HepG2 (cell line): ENCODE results near the gene PTPRCAP. TPM values are rescaled to one million over a fixed set of nuclear protein-coding genes. Genes with fewer than 3 reads are reported as not detected.

Experiments
- ATAD3A ChIP-seq: sonication (generic); formaldehyde crosslinking; IDR thresholded peaks from 2 replicates; pipeline ENCODE4 v1.4.0; 2020; ENCODE audit warnings: missing genetic modification reagents
- ATF1 ChIP-seq: IDR thresholded peaks from 2 replicates; pipeline ENCODE4 v1.6.1; 2016; ENCODE audit warnings: mild to moderate bottlenecking, control low read depth
- HDAC1 ChIP-seq: sonication (generic); formaldehyde crosslinking; IDR thresholded peaks from 2 replicates; pipeline ENCODE4 v1.5.1; 2020; ENCODE audit warnings: mild to moderate bottlenecking, missing genetic modification reagents
- HNF4G ChIP-seq, 2 experiments: sonication (generic) in 1 of 2; formaldehyde crosslinking in 1 of 2; IDR thresholded peaks; 2 replicates each; pipeline versions ENCODE4 v1.4.0 to v1.6.1; 2011 to 2020; ENCODE audit warnings: borderline replicate concordance in 2 of 2, low read depth in 2 of 2, mild to moderate bottlenecking in 2 of 2, low read length in 1 of 2, missing genetic modification reagents in 1 of 2, moderate library complexity in 1 of 2
- MAF1 ChIP-seq: sonication (generic); formaldehyde crosslinking; IDR thresholded peaks from 2 replicates; pipeline ENCODE4 v1.5.0; 2020; ENCODE audit warnings: missing genetic modification reagents, borderline replicate concordance
- MIER2 ChIP-seq: IDR thresholded peaks from 2 replicates; pipeline ENCODE4 v1.6.1; 2016; ENCODE audit warnings: missing biosample characterization, missing genetic modification reagents
- POLR2AphosphoS2 ChIP-seq: IDR thresholded peaks from 2 replicates; pipeline ENCODE4 v1.6.1; 2011; ENCODE audit warnings: low read depth, low read length, improper control_type of control experiment
- RBFOX2 ChIP-seq: fragments of 200-400 bp; formaldehyde crosslinking; IDR thresholded peaks from 2 replicates; pipeline ENCODE4 v1.6.1; 2017; ENCODE audit warnings: low read depth, mild to moderate bottlenecking, low read length
- SMYD3 ChIP-seq: sonication (generic); formaldehyde crosslinking; IDR thresholded peaks from 2 replicates; pipeline ENCODE4 v1.8.1; 2023; ENCODE audit warnings: mild to moderate bottlenecking, missing genetic modification reagents
- SP1 ChIP-seq, 2 experiments: fragments of 450-650 bp in 1 of 2; sonication (generic) in 1 of 2; formaldehyde crosslinking in 1 of 2; IDR thresholded peaks; 2 replicates each; pipeline versions ENCODE4 v1.4.0 to v1.6.1; 2016 to 2020; ENCODE audit warnings: missing genetic modification reagents in 1 of 2
- TRIM22 ChIP-seq: fragments of 450-650 bp; IDR thresholded peaks from 2 replicates; pipeline ENCODE4 v1.6.1; 2017
- ZBTB1 ChIP-seq: sonication (generic); formaldehyde crosslinking; IDR thresholded peaks from 2 replicates; pipeline ENCODE4 v1.4.0; 2020; ENCODE audit warnings: missing genetic modification reagents, borderline replicate concordance
- ZBTB21 ChIP-seq: sonication (generic); formaldehyde crosslinking; IDR thresholded peaks from 2 replicates; pipeline ENCODE4 v1.4.0; 2020; ENCODE audit warnings: missing genetic modification reagents
- ZFP36L1 ChIP-seq: sonication (generic); formaldehyde crosslinking; IDR thresholded peaks from 2 replicates; pipeline ENCODE4 v1.8.0; 2022; ENCODE audit warnings: mild to moderate bottlenecking, missing genetic modification reagents, moderate library complexity
- ZNF138 ChIP-seq: sonication (generic); formaldehyde crosslinking; IDR thresholded peaks from 2 replicates; pipeline ENCODE4 v1.5.0; 2020; ENCODE audit warnings: mild to moderate bottlenecking, low read depth, missing genetic modification reagents
- ZNF33B ChIP-seq: sonication (generic); formaldehyde crosslinking; IDR thresholded peaks from 2 replicates; pipeline ENCODE4 v1.5.1; 2020; ENCODE audit warnings: mild to moderate bottlenecking, missing genetic modification reagents
- ZNF543 ChIP-seq: sonication (generic); formaldehyde crosslinking; IDR thresholded peaks from 2 replicates; pipeline ENCODE4 v1.4.0; 2020; ENCODE audit warnings: mild to moderate bottlenecking, missing genetic modification reagents
- ZNF746 ChIP-seq: sonication (generic); formaldehyde crosslinking; IDR thresholded peaks from 2 replicates; pipeline ENCODE4 v1.8.0; 2022; ENCODE audit warnings: mild to moderate bottlenecking, missing genetic modification reagents
- ZNF816 ChIP-seq: sonication (generic); formaldehyde crosslinking; IDR thresholded peaks from 2 replicates; pipeline ENCODE4 v1.8.0; 2022; ENCODE audit warnings: missing genetic modification reagents, mild to moderate bottlenecking, borderline replicate concordance
- polyA plus RNA-seq, 8 experiments: library from polyadenylated mRNA; depleted of rRNA in 3 of 8; stranded (reverse) in 7 of 8; unstranded in 1 of 8; fragments of >200 nt; fragmentation: Illumina TruSeq in 4 of 8; extraction: Trizol in 4 of 8; gene quantifications; 2 replicates each; pipeline versions ENCODE4 v1.2.1 to v1.2.3, GENCODE V29; 2011 to 2016; ENCODE audit warnings: low read depth in 4 of 8, missing spikeins in 1 of 8, mixed read lengths in 1 of 8; ENCODE audit not compliant: insufficient read depth in 1 of 8
- total RNA-seq, 5 experiments: library from RNA; depleted of rRNA; stranded (reverse); fragments of >200 nt; fragmentation: Illumina TruSeq; extraction: Trizol; gene quantifications; 2 replicates each; pipeline ENCODE4 v1.2.3, GENCODE V29; 2016; ENCODE audit warnings: low read depth in 1 of 5
- TF ChIP-seq, protein P1 (sequence below): IDR thresholded peaks from 2 replicates; pipeline ENCODE4 v1.6.1; 2016; ENCODE audit warnings: mild to moderate bottlenecking
- TF ChIP-seq, protein P2 (sequence below): sonication (generic); formaldehyde crosslinking; IDR thresholded peaks from 2 replicates; pipeline ENCODE4 v1.8.0; 2022; ENCODE audit warnings: mild to moderate bottlenecking, missing genetic modification reagents, moderate library complexity
- TF ChIP-seq, protein P3 (sequence below): sonication (generic); formaldehyde crosslinking; IDR thresholded peaks from 2 replicates; pipeline ENCODE4 v1.8.0; 2022; ENCODE audit warnings: mild to moderate bottlenecking, missing genetic modification reagents, moderate library complexity

Gene PTPRCAP
- total and polyA plus RNA-seq, 2 of the 13 experiments (the other 11 are each of a cell fraction or from before 2014, with no cell fraction given), result 0.60 to 0.70 TPM

GRCh38 chr11:67468759-67469507 lies 31.5 kb upstream of the PTPRCAP start, which contains the start of gene TMEM134 (continued):
- TF ChIP-seq, protein P1, sequence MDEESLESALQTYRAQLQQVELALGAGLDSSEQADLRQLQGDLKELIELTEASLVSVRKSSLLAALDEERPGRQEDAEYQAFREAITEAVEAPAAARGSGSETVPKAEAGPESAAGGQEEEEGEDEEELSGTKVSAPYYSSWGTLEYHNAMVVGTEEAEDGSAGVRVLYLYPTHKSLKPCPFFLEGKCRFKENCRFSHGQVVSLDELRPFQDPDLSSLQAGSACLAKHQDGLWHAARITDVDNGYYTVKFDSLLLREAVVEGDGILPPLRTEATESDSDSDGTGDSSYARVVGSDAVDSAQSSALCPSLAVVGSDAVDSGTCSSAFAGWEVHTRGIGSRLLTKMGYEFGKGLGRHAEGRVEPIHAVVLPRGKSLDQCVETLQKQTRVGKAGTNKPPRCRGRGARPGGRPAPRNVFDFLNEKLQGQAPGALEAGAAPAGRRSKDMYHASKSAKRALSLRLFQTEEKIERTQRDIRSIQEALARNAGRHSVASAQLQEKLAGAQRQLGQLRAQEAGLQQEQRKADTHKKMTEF (CRISPR knock-in tag), result peak; percentile 64; the same call in 1 of the 2 replicates
- no peak for TF ChIP-seq ZNF33B (CRISPR knock-in tag)
- peak; percentile 83; the same call in 1 of the 2 replicates for TF ChIP-seq ZFP36L1 (CRISPR knock-in tag)
- TF ChIP-seq ZNF543 (CRISPR knock-in tag), result no peak; the same call in 1 of the 2 replicates
- TF ChIP-seq, protein P2, sequence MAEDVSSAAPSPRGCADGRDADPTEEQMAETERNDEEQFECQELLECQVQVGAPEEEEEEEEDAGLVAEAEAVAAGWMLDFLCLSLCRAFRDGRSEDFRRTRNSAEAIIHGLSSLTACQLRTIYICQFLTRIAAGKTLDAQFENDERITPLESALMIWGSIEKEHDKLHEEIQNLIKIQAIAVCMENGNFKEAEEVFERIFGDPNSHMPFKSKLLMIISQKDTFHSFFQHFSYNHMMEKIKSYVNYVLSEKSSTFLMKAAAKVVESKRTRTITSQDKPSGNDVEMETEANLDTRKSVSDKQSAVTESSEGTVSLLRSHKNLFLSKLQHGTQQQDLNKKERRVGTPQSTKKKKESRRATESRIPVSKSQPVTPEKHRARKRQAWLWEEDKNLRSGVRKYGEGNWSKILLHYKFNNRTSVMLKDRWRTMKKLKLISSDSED, result no peak
- TF ChIP-seq ZBTB1 (CRISPR knock-in tag), result no peak
- no peak for TF ChIP-seq ZNF816 (CRISPR knock-in tag)
- TF ChIP-seq SMYD3 (CRISPR knock-in tag), result no peak
- TF ChIP-seq MIER2 (CRISPR knock-in tag), result no peak
- TF ChIP-seq POLR2AphosphoS2, result no peak
- TF ChIP-seq TRIM22, result no peak
- TF ChIP-seq ZBTB21 (CRISPR knock-in tag), result peak; percentile 47; the same call in 1 of the 2 replicates
- peak; percentile 84 for TF ChIP-seq RBFOX2
- TF ChIP-seq MAF1, result peak; percentile 69; the same call in 1 of the 2 replicates
- TF ChIP-seq ATF1 (CRISPR knock-in tag), result no peak
- TF ChIP-seq ZNF138 (CRISPR knock-in tag), result no peak; the same call in 1 of the 2 replicates
- no peak for TF ChIP-seq ZNF746 (CRISPR knock-in tag)
- peak; percentile 78 for TF ChIP-seq HDAC1 (CRISPR knock-in tag)
- TF ChIP-seq HNF4G (IDR thresholded peaks at IDR 0.05; ENCODE audit: borderline replicate concordance, low read depth, low read length), result no peak
- TF ChIP-seq HNF4G (CRISPR knock-in tag; IDR thresholded peaks at IDR 0.05; ENCODE audit: borderline replicate concordance, low read depth), result no peak
- TF ChIP-seq, protein P3, sequence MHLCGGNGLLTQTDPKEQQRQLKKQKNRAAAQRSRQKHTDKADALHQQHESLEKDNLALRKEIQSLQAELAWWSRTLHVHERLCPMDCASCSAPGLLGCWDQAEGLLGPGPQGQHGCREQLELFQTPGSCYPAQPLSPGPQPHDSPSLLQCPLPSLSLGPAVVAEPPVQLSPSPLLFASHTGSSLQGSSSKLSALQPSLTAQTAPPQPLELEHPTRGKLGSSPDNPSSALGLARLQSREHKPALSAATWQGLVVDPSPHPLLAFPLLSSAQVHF (CRISPR knock-in tag), result 0 out of 2 replicates have a peak, but pooled peaks have one; percentile 24
- TF ChIP-seq SP1 (IDR thresholded peaks at IDR 0.05), result no peak
- peak; percentile 100 for TF ChIP-seq SP1 (CRISPR knock-in tag; IDR thresholded peaks at IDR 0.05)
- TF ChIP-seq ATAD3A, result no peak
